Islet precursor cell (in vitro differentiated cells): ENCODE data around the gene AKAP5.
"Not testable (repeated sequence)": the region's sequence is repeated elsewhere in the genome, so short reads cannot be mapped to it uniquely, and the experiment has no call there.

Source experiments
- DNase-seq: peaks from one replicate; pipeline ENCODE4 v3.0.0-alpha.2; 2018

The AKAP5 gene

GRCh38 chr14:64503434-64504309 is 38.4 kb downstream of the AKAP5 start, which contains the start of gene ZBTB25:
Gene ZBTB25 (minus strand): TSS chr14:64503838. CDS start chr14:64490533, 13,305 bp downstream.
- peak; percentile 98 for DNase-seq

GRCh38 chr14:64504310-64504896 is 39.1 kb downstream of the AKAP5 start, which contains the start of gene ZBTB1:
Gene ZBTB1 (plus strand): TSS chr14:64504770. CDS start chr14:64521505, 16,735 bp downstream.
- DNase-seq: peak; percentile 95

DNA sequence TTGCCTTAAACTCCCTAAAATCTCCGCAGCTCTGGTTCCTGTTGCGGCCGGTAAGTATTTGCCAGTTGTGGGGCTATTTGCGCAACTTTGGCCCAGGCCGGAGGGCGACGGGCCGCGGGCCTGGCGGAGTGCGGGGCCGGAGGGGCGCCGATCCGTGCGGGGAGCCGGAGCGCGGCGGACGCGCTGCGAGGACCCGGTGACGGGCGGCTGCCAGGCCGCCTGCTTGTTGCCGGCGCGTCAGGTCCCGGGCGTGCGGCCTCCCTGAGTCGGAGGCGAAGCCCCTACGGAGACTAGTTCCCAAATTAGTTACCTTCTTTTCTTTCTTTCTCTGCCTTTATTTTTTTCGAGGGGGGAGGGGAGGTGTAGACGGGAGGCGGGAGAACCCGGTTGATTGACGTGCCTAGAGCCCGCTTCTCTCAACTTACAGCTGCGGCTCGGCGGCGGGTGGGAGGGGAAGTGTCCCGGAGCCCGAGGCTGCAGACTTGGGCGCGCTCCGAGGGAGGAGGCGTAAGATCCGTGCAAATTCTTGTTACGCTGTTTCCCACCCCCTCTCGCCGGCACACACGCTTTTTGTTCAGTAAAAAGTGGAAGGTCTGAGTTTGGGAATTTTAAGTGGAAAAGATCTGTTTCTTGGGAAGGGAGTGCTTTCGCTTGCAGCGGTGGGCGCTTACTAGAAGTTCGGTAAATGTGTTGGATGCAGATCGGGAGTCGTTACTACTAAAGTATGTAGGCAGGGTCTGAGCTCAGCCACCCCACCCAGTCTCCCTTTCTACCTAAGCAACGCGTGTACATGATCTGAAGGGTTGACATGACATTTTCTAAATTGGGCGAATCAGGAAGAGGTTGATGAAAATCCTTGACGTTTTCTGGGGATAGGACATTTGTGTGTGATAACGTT is 39.8 kb downstream of the AKAP5 start:
- DNase-seq: peak; percentile 93

GRCh38 chr14:64506721-64507120 is 41.4 kb downstream of the AKAP5 start:
- no peak for DNase-seq

DNA sequence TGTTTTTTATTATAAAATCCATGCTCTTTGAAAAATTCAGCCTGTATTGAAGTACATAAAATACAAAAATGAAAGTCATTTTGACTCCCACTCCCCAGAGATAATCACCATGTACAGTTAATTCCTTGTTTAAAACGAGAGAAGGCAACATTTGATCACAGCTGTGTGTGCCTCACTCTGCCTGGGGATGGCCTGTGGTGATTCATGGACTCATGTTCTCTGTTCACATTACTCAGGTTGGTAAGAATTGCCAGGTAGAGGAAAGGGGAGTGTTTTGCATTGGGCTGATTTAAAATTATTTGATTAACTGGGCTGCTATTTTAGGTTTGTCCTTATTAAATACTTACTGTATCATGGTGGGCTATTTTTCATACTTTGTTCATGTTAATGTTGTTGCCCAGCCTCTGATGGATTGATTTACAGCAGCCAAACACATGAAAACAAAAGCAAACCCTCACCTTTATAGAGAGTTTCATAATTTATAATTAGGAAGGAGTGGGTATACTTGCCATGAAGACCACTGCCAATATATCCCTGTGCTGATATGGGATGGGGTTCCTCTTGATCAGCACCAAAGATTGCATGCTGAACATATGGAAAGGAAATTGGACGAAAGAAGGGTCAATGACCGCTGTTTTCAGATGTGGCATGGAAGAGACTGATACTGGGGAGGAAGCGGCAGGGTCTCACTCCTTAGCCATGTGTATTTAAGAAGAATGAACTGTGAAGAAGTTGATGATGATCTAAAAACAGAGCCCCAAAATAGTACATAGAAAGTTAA is 42.3 kb downstream of the AKAP5 start:
- DNase-seq: peak; percentile 57

- no peak for DNase-seq
Observed at GRCh38 chr14:64508215-64508776, 43.0 kb downstream of the AKAP5 start.

GRCh38 chr14:64509036-64509435 is 43.7 kb downstream of the AKAP5 start:
- peak; percentile 64 for DNase-seq

DNA sequence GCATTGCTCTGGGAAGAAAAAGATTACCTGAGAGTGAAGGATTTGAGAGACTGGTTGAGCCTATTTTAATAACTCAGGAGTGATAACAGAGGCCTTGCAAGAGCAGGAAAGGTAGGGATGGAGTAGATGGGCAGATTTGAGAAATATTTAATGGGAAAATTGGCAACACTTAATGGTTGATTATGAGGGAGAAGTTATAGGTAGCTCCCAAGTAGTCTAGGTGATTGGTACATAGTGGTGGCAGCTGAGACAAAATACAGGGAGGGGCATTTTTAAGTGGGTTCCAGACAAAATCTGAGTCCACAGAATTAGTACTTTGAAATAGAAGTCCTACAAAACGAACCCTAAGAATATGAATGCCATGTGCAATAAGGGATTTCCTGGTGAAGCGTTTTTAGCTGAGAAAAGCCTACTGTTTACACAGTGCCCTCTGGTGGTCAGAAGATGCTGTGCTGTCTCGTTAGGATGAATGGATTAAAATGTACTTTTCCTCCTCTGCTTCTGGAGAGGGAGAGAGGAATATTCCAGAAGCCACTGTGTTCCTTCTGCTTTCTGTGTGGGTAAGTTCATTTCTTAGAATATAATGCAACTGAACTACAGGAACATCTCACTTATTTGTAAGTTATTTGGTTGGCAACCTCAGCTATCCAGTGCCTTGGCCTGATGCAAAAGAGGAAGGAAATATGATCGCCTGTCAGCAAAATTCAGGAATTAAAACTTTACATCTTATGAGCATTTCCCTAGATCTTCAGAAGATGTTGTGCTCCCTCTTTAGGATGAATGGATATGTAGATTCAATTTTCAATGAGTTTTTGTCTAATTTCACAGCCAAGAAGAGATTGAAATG is 45.7 kb downstream of the AKAP5 start:
- DNase-seq: peak; percentile 72

DNA sequence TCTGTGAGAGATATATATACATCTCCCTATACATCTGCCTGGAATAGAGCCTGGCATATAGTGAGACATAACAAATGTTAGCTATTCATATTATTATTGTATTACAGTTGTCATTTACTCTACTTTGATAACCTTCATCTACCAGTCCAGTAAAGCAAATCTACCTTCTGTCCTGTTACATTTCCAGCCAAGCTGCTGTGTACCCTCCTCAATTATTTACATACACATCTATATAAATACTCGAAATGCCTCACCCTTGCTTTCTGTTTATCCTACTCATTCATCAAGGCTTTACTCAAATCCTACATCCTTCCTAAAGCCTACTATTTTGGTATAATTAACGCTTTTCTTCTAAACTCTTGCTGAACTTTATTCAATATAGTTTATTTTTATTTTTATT is 48.0 kb downstream of the AKAP5 start:
- DNase-seq: no peak

GRCh38 chr14:64515053-64515452 is 49.8 kb downstream of the AKAP5 start:
- no peak for DNase-seq

- no peak for DNase-seq
Observed at GRCh38 chr14:64516969-64517368, 51.7 kb downstream of the AKAP5 start.

- not testable (repeated sequence) for DNase-seq
Observed at GRCh38 chr14:64517667-64518066, 52.4 kb downstream of the AKAP5 start.

DNA sequence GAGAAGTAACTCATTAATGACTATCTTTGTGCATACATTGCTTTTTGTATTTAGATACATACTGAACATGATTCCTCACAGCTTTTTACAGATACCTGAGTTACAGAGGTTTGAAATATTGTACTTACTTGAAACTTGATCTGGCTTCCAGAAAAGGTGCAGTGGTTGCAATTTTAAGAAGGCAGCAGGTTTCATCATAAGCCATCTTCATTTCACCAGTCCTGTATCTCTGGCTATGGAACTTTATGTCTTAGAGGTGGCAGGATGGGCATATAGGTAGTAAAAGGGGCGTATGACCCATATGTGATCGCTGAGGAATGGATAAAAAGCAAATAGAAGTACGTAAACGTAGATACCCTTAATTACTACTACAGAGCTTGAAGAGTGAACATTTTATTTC is 52.9 kb downstream of the AKAP5 start:
- DNase-seq: no peak

GRCh38 chr14:64520699-64521098 is 55.4 kb downstream of the AKAP5 start:
- DNase-seq: no peak

- DNase-seq: no peak
Observed at GRCh38 chr14:64522591-64523355, 57.5 kb downstream of the AKAP5 start.
